ENCODE data around the gene ZBTB11. TPM values are rescaled to one million over a fixed set of nuclear protein-coding genes. Genes with fewer than 3 reads are reported as not detected.
"Not testable (repeated sequence)": the region's sequence is repeated elsewhere in the genome, so short reads cannot be mapped to it uniquely, and the experiment has no call there.

Gene ZBTB11
- total and polyA plus RNA-seq, 9 of the 15 experiments (the other 6 are each of a cell fraction or from before 2014, with no cell fraction given): 6.2 to 31.9 (median 21.4) TPM

GRCh38 chr3:101691685-101692671, 15.0 kb upstream of the ZBTB11 start:
- H2AFZ ChIP-seq (ENCODE audit: low read depth, low read length); H3K4me3 ChIP-seq; H3K4me2 ChIP-seq (ENCODE audit: insufficient read depth, low read length); H3K9me1 ChIP-seq (ENCODE audit: control insufficient read depth, insufficient read depth, low read length); H3K4me1 ChIP-seq (replicated peaks in 1 of 2; ENCODE audit: control insufficient read depth in 2 of 2, insufficient read depth in 2 of 2, low read length in 2 of 2); H3K79me2 ChIP-seq (ENCODE audit: control insufficient read depth, insufficient read depth, low read length); in situ Hi-C loops (cut with MboI); H3K27me3 ChIP-seq (ENCODE audit: control insufficient read depth in 2 of 2, insufficient read depth in 2 of 2, low read length in 2 of 2); CTCF ChIA-PET (ENCODE audit: low intra/inter-chr PET ratio); ATAC-seq; H3K36me3 ChIP-seq (ENCODE audit: control insufficient read depth, insufficient read depth, low read length); intact Hi-C loops (cut with micrococcal nuclease); FAIRE-seq; H3K9me3 ChIP-seq (replicated peaks; ENCODE audit: control insufficient read depth, insufficient read depth, low read depth, low read length); H3K27ac ChIP-seq (ENCODE audit: extremely low read depth, low read depth, low read length); H4K20me1 ChIP-seq (replicated peaks; ENCODE audit: control insufficient read depth, insufficient read depth, low read length); BruUV-seq (replicated peaks); H3K9ac ChIP-seq (ENCODE audit: insufficient read depth in 1 of 2, low read depth in 2 of 2, low read length in 2 of 2); DNase-seq (ENCODE audit: extremely low read depth in 1 of 4, low spot score in 3 of 4); TF ChIP-seq ZNF740, ID3 (CRISPR knock-in tag; IDR thresholded peaks at IDR 0.05): not testable (repeated sequence)
- POLR2A ChIA-PET: interaction anchor here (1.2 kb wide), 1 partner anchor 33 kb away, joined by 3 read pairs; the partner anchor contains the start of gene CEP97
- WGBS (ENCODE audit: insufficient coverage, low coverage, missing lambda C conversion rate): 48% methylated on average over 8 of the region's 15 CpGs
- TF ChIP-seq CXXC5 (CRISPR knock-in tag; IDR thresholded peaks at IDR 0.05) (peak; percentile 50; the same call in 1 of the 2 replicates), PTRF (tag; IDR thresholded peaks at IDR 0.05) (peak; percentile 80), PTTG1 (tag; IDR thresholded peaks at IDR 0.05; ENCODE audit: low read depth) (0 out of 2 replicates have a peak, but pooled peaks have one; percentile 29), ZNF740 (tag; IDR thresholded peaks at IDR 0.05) (0 out of 4 replicates have a peak, but pooled peaks of 1 of the 2 experiments have one; percentile 51), CEBPB (tag; IDR thresholded peaks at IDR 0.05) (peak; percentile 40; the same call in 1 of the 2 replicates), ZNF592 (IDR thresholded peaks at IDR 0.05) (peak; percentile 77), SMAD4 (CRISPR knock-in tag; conservative IDR thresholded peaks at IDR 0.05) (peak; percentile 59), MEF2D (tag; conservative IDR thresholded peaks at IDR 0.05; ENCODE audit: low read depth) (0 out of 2 replicates have a peak, but pooled peaks have one; percentile 43), ID3 (tag; IDR thresholded peaks at IDR 0.05) (peak; percentile 65)
- TF ChIP-seq, protein P1, sequence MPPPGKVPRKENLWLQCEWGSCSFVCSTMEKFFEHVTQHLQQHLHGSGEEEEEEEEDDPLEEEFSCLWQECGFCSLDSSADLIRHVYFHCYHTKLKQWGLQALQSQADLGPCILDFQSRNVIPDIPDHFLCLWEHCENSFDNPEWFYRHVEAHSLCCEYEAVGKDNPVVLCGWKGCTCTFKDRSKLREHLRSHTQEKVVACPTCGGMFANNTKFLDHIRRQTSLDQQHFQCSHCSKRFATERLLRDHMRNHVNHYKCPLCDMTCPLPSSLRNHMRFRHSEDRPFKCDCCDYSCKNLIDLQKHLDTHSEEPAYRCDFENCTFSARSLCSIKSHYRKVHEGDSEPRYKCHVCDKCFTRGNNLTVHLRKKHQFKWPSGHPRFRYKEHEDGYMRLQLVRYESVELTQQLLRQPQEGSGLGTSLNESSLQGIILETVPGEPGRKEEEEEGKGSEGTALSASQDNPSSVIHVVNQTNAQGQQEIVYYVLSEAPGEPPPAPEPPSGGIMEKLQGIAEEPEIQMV (tag; conservative IDR thresholded peaks at IDR 0.05; ENCODE audit: low read depth): 0 out of 2 replicates have a peak, but pooled peaks have one; percentile 46

Data from K562 (cell line).